Neutrophil (primary cell): ENCODE results near the gene SF3B3.

Experiments used
- H3K27ac ChIP-seq: fragments of 200-600 bp; sonication (generic); 2 replicates; pipeline ENCODE4 v1.5.1; 2016; ENCODE audit warnings: mild to moderate bottlenecking, moderate library complexity
- H3K27me3 ChIP-seq: fragments of 200-600 bp; sonication (generic); 2 replicates; pipeline ENCODE4 v1.6.0; 2016; ENCODE audit warnings: mild to moderate bottlenecking
- H3K36me3 ChIP-seq: fragments of 200-600 bp; sonication (generic); 2 replicates; pipeline ENCODE4 v1.5.1; 2017
- H3K4me1 ChIP-seq, 2 experiments: fragments of 200-600 bp in 1 of 2; sonication (generic) in 1 of 2; 1 replicate in 1 of 2; 2 replicates in 1 of 2; pipeline versions ENCODE4 v1.5.1 to v1.6.1; 2013 to 2016; ENCODE audit warnings: low read depth in 1 of 2, low read length in 1 of 2, mild to moderate bottlenecking in 1 of 2, moderate library complexity in 1 of 2; ENCODE audit not compliant: control insufficient read depth in 1 of 2, insufficient read depth in 1 of 2
- H3K4me3 ChIP-seq, 2 experiments: fragments of 200-600 bp in 1 of 2; sonication (generic) in 1 of 2; 1 replicate in 1 of 2; 2 replicates in 1 of 2; pipeline ENCODE4 v1.5.1; 2013 to 2016; ENCODE audit warnings: low read depth in 1 of 2, low read length in 1 of 2, mild to moderate bottlenecking in 1 of 2, moderate library complexity in 1 of 2
- H3K9me3 ChIP-seq: fragments of 200-600 bp; sonication (generic); 2 replicates; pipeline ENCODE4 v1.5.1; 2016
- TF ChIP-seq, protein P1 (sequence below): fragments of 200-600 bp; sonication (generic); IDR thresholded peaks from 2 replicates; pipeline ENCODE4 v1.5.1; 2016; ENCODE audit warnings: antibody characterized with exemption

SF3B3 gene

DNA sequence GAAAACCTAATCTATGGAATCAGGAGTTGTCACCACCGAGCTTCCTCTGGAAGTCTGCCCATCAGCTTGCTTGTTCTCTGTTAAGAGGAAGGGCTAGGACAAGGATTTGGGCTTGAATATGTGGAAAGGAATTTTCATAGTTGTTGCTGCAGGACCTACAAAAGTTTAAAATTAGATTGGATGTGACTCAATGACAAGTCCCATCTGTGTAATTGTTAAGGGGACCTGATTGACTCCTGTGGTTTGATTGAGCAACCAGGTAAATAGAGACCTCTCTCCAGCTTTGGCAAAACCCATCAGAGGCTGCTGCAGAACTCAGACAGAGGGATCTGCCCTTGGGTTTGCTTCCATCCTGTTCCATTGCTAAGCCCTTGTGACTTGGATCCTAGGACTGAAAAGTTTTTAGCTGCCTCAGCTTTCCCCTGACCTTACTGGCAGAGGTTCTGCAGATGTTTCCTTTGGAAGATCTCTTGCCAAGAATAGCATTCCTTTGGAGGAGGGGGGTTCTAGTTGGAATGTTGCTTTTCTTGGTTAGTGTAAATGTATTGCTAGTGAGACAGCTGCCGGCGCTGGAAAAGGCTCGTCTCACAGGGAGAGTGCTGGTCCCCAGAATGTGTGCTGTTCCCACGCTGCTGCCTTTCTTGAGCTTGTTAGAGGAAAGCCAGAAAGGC is 50.0 kb downstream of the SF3B3 start:
- no peaks in the 10 kb centered on the region for H3K27me3 ChIP-seq
- TF ChIP-seq, protein P1, sequence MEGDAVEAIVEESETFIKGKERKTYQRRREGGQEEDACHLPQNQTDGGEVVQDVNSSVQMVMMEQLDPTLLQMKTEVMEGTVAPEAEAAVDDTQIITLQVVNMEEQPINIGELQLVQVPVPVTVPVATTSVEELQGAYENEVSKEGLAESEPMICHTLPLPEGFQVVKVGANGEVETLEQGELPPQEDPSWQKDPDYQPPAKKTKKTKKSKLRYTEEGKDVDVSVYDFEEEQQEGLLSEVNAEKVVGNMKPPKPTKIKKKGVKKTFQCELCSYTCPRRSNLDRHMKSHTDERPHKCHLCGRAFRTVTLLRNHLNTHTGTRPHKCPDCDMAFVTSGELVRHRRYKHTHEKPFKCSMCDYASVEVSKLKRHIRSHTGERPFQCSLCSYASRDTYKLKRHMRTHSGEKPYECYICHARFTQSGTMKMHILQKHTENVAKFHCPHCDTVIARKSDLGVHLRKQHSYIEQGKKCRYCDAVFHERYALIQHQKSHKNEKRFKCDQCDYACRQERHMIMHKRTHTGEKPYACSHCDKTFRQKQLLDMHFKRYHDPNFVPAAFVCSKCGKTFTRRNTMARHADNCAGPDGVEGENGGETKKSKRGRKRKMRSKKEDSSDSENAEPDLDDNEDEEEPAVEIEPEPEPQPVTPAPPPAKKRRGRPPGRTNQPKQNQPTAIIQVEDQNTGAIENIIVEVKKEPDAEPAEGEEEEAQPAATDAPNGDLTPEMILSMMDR: no peak
- peaks cover 69% of the 10 kb centered on the region for H3K36me3 ChIP-seq
- H3K4me3 ChIP-seq: no peak overlapping the region
- no peak overlapping the region for H3K27ac ChIP-seq
- H3K9me3 ChIP-seq: no peaks in the 10 kb centered on the region
- H3K4me1 ChIP-seq: peaks cover 6 to 7% of the 10 kb centered on the region in 2 experiments

GRCh38 chr16:70574595-70575271 is 51.1 kb downstream of the SF3B3 start:
- H3K4me3 ChIP-seq: no peak overlapping the region
- no peak overlapping the region for H3K27ac ChIP-seq
- TF ChIP-seq, protein P1: no peak
- H3K36me3 ChIP-seq: peaks cover 57% of the 10 kb centered on the region
- H3K9me3 ChIP-seq: no peaks in the 10 kb centered on the region
- no peaks in the 10 kb centered on the region for H3K27me3 ChIP-seq
- peaks cover 6 to 7% of the 10 kb centered on the region in 2 experiments for H3K4me1 ChIP-seq

DNA sequence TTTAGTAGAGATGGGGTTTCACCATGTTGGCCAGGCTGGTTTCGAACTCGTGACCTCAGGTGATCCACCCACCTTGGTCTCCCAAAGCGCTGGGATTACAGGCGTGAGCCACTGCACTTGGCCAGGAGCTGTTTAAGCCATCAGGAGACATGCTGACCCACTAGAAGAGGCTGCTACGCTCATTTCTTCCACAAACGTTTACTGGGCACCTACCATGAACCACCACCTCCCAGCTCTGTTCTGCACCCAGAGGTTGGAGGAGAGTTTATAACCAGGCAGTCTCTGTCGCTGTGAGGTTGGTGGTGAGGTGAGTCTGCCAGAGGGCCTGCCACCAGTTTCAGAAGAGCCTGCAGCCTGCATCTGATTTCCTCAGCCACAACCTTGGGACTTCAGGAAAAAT is 51.8 kb downstream of the SF3B3 start:
- peaks cover 6 to 7% of the 10 kb centered on the region in 2 experiments for H3K4me1 ChIP-seq
- H3K36me3 ChIP-seq: peaks cover 51% of the 10 kb centered on the region
- TF ChIP-seq, protein P1: no peak
- no peak overlapping the region for H3K4me3 ChIP-seq
- no peak overlapping the region for H3K27ac ChIP-seq
- no peaks in the 10 kb centered on the region for H3K9me3 ChIP-seq
- no peaks in the 10 kb centered on the region for H3K27me3 ChIP-seq

DNA sequence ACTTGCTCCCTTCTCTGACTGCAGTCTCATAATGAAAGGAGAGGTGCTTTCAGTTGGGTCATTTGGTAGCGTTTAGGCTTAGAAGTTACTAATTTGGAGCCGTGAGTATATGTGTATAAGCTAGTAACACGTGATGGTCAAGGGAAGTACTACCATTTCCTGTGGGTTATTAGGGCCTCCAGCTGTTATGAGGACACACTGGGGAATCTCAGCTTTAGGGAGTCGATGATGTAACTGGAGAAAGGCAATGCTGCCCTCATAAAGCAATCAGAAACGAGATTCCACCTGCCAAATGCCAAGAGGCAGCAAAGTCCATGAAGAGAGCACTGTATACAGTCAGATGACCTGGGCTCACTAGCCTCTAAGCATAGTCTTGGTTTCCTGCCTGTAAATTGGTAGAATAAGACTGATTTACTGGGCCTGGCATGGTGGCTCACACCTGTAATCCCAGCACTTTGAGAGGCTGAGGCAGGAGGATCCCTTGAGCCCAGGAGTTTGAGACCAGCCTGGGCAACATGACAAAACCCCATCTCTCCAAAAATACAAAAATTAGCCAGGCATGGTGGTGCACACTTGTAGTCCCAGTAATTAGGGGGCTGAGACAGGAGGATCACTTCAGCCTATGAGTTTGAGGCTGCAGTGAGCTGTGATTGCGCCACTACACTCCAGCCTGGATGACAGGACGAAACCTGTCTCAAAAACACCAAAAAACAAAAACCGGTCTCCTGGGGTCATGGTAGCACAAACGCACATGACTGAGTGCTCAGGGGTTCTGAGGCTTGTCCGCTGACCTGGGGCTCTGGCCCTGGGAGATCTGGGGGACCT is 53.0 kb downstream of the SF3B3 start:
- H3K27me3 ChIP-seq: no peaks in the 10 kb centered on the region
- no peaks in the 10 kb centered on the region for H3K9me3 ChIP-seq
- H3K27ac ChIP-seq: no peak overlapping the region
- H3K4me3 ChIP-seq: no peak overlapping the region
- H3K36me3 ChIP-seq: peaks cover 38% of the 10 kb centered on the region
- TF ChIP-seq, protein P1: no peak
- peaks cover 6 to 7% of the 10 kb centered on the region in 2 experiments for H3K4me1 ChIP-seq

DNA sequence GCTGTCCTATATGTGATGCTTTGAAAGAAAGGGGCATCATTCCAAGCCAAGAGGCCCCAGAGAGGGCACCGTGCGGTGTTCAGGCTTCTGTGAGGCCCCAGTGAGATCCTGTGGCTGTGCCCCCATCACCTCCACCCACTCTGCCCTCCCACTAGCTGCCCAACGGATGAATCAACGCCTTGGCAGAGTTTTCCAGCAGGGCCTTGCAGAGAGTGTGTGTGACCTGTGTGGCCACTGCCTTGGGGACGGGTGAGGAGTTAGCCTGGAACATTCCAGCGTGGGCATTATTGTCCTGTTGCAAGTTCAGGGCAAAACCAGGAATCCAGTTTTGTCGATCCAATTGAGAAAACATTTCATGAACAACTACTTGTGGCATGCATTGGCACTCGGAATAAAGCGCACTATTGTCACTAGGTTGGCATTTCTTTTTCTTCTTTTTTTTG is 53.7 kb downstream of the SF3B3 start:
- H3K27me3 ChIP-seq: no peaks in the 10 kb centered on the region
- no peaks in the 10 kb centered on the region for H3K9me3 ChIP-seq
- peaks cover 32% of the 10 kb centered on the region for H3K36me3 ChIP-seq
- peaks cover 6 to 7% of the 10 kb centered on the region in 2 experiments for H3K4me1 ChIP-seq
- H3K27ac ChIP-seq: no peak overlapping the region
- TF ChIP-seq, protein P1: no peak
- H3K4me3 ChIP-seq: no peak overlapping the region
